GM19025 (cell line): ENCODE measurements around the gene XIST.
"Not testable (repeated sequence)": the region's sequence is repeated elsewhere in the genome, so short reads cannot be mapped to it uniquely, and the experiment has no call there.

Experiments used
- ATAC-seq: cut with Tn5 transposase; IDR thresholded peaks from one replicate; pipeline ENCODE4 v1.9.1; 2021; ENCODE audit warnings: mild to moderate bottlenecking, low read depth, moderate library complexity; ENCODE audit not compliant: unreplicated experiment

Gene XIST

DNA sequence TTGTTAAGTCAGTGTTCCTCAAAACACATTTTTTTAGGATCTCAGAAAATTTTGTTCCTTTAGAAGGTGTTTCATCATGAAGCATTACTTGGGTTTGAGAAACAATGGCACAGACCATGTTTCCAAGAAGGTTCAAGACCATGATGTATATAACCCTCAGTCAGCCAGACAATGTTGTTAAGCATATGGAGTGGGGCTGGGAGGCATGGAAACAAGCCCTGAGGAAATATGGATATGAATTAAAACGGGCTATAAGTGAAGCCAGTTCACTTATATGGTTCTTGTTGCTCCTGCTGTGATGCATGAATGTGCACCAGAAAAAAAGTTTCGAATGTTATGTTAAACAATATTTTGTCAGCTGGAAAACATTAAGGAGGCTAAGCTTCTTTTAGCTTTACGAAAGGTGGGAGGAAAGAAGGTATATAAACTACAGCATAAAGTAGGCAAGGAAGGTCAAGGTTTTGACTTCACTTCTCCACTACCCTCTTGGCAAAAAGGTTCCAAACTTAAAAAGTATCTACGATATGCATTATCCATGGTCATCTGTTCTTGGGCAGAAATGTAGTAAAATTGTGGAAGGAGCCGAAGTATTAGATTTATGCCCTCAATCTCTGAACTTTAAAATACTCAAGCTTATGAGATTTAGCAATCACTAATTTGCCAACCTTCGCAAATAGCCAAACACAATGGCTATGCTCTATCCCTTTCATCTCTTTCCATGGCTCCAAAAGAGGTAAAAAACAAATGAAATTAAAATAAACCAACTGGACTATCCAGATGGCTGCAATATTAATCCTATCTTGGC lies 12.2 kb downstream of the XIST start:
- no peak for ATAC-seq

DNA sequence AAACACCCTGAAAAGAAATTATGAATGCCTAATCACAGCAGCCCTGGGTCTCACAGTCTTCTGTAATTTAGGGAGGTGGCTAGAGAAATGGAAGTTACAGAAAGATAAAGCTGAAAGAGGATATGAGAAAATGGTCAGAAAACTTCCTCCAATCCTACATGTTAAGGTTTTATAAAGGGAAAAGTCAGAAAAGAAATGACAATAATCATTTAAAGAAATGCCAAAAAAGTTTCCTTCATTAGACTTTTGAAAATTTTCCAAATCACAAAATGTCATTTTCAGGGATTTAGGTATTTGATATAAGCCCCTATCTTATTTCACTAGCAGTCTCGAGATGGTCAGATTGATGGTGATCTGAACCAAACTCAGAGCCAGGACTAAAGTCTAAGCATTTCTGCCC lies 13.4 kb downstream of the XIST start:
- ATAC-seq, result no peak

DNA sequence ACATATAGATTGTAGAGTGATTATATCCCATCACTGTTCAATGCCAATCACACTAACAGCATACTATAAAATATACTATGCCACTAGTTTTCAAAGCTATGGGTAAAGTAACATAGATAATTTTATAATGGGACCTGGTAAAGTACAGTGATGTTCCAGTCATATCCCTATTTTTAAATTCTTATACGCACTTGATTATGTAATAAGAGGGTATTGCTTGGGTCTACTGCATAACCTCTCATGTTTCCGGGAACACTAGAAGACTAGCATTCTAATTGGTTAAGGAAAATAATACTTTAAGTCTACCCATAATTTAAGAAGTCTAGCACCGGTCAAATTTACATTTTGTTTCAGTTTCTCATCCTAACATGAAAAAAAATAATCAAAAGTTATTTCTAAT lies 14.4 kb downstream of the XIST start:
- no peak for ATAC-seq

DNA sequence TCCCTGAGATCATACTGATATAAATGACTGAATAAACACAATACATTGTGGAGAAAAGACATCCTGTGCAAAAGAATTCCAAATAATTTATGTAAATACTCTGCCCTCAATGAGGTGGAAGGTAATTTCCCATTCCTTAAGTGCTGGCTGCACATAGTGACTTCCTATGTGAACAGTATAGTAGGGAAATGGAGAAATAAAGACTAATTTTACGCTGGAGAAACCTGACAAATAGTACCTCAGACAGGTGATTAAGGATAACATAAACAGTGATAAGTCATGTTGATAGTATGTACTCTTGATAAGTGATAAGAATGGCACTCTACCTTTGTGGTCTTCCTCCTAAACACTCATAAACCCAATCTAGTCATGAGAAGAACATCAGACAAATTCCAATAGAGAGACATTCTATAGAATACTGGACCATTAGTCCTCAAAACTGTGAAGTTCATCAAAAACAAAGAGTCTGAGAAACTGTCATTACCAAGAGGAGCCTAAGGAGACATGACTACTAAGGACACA lies 15.5 kb downstream of the XIST start:
- no peak for ATAC-seq

DNA sequence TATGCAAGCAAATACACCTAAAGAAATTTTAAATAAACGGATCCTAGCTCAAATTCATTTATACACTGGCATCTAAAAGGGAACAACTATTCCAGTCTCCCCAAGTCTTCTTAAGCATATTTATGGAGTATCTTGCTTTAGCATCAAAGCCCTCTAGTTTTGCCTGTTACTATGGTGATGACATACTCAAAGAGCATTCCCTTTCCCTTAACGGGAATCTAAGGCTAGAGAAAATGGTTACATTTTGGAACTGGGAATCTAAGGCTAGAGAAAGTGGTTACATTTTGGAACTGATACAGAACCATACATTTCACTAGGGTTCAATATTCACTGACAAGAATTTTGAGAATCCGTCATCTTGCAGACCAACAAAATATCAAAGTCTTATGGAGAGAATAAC lies 18.3 kb downstream of the XIST start:
- ATAC-seq, result no peak

DNA sequence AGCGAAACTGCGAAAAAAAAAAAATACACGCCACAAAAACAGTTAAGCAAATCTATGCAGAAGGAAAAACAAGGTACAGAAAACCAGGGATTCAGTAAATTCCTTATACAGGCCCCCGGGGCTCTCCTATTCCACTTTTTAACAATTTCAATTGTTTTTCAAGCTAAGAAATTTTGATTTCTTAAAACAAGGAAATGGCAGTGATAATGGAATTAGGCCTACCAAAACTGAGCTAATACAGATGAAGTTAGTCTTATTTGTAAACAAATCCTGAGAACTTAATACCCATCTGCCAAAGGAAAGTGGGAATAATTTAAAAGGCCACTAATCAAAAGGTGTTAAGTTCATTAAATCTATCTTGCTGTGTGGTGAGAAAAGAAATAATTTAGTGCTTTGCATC lies 20.2 kb downstream of the XIST start:
- no peak for ATAC-seq

DNA sequence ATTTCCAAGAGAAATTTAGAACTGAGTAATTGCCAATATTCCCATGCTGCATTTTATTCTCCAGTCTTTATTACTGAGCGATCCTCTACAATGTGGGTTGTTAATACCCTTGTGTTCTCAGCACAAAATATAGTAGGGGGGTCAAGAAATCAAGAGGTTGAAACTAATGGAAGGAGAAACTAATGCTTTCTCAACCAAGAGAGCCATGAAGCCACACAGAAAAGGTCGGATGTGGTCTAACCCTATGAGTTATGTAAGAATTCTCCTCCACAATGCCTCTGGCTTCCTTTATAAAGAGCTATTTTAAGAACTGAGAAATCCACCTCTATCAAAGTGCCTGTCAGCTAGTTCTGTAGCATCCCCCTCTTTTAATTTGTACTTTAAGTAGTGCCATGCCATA lies 21.0 kb downstream of the XIST start:
- no peak for ATAC-seq

DNA sequence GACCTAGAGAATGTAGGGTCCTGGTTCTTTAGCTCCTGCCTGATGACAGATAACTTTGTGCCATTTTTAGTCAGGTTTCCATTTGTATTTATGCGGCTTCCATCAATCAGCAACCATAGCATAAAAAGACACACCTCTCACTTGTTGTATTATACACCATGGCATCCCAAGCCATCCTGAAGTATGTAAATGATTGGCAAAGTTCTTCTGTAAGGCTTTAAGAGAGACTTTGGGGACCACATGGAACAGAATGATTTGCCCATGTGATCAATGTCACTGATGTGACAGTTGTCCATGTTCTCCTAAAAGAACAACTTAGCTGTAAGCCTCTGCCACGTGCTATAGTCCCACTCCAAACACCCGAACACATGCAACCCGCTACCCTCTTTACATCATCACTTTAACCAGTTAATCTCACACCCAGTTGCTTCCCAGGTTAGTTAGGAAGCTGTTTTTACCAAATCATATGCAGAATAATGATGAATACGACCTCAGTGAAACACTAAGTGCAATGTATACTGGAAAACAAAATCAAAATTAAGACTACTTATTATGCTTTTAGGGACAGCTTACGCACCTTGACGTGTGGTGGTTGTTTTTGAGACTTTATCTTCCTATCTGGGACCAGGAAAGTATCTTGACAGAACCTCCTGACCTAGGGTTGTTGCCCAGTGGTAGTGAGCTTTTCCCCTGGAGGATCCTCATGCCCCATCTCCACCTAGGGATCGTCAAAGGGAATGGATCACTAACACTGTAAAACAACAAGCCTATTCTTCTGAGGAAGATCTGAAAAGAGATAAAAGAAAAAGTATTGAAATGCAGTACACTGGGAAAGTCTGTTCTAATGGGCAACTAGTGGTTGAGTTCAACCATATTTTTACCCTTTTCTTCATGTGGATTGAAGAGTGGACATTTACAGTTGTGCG lies 21.8 kb downstream of the XIST start:
- no peak for ATAC-seq

DNA sequence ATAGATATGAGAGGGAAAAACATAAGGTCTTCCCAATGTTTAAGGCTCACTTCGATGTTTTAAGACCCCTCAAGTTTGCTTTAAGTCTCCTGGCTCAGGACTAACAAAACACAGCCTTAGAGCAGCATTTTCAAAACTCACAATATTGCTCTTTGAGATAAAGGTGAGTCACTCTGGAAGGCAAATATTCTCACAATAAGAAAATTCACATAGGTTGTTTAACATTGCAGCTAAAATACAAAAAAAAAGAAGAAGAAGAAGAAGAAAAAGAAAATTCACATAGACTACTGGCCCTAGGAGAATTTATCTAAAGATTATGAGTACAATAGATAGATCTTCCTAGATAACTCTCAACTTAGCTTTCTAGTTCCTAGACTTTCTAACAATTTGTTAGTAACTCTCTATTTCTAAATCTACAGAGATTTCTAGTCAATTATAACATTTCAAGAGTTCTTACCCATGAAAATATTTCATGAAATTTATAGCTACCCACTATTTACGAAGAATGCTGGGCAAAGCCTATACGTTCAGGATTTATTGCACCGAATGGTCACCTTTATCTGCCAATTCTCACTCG lies 22.5 kb downstream of the XIST start:
- no peak for ATAC-seq

DNA sequence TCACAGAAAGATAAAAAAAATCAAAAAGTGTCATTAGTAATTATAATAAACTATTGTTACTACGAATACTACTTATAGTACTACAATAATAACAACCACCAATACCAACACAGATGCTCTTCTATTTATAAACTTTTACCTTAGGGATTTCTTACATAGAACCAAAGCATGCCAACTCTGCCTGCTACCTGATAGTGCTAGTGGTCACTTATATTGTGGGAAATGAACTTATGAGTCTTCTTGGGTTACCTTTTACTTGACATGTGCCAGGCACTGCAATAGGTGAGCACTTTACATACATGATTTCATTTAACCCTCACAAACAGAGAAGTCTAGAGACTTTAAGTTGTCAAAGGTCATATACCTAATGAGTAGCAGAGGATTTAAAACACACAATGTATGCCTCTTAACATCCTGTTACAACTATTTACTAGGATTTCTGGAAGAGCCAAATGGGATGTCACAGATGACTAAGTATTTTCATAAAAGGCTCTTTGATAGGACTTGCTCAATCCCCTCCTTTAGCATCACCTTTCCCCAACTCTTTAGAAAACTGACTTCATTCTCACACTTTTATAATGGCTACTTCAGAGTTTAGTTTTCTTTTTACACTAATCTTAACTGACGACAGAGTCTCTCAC lies 24.3 kb downstream of the XIST start:
- no peak for ATAC-seq

DNA sequence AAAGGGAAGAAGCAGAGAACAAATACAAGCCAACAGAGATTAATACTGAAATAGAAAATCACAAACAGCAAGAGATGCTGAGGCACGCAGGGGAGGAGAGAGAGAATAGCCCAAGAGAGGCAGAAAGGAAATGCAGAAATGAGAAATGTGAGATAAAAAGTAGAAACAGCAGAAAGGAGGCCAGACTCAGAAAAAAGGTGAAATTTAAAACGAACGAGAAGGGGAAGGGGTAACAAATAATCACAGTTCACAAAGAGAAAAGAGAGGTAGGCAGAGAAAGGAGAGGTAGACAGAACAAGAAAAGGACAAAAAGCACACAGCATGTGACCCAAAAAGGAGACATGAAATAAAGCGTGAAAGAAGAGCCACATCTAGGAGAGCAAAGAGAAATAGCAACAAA lies 25.1 kb downstream of the XIST start:
- ATAC-seq, result no peak

DNA sequence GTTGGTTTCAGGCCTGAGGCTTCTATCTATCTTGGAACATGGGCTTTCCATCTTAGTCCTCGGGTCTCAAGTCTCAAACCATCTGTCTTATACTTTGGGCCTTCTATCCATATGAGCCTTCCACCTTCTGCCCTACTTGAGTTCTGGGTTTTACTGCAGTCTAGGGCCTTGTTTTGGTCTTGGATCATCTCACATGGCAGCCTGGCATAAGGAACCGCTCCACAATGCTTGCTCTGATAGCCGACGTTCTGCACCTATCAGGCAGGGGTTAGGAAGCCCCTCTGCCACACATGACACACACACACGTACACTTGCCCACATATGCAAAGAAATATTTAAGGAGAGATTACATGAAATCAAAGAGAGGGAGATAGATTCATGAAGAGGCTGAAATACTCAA lies 25.5 kb downstream of the XIST start:
- no peak for ATAC-seq

DNA sequence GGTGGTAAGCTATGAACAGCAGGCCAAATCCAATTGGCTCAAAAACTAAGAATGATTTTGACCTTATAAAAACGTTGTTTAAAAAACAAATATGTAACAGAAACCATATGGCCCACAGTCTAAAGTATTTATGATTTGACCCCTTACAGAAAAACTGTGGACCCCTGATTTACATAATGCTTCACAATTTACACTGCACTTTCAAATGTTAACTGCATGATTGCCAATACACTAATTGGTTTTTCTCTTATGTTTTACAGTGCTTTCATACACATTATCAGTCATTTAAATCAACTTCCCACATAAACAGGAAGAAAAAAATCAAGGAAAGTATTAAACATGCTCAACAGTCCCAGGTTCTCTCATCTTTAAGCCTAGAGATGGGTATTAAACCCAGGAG lies 26.9 kb downstream of the XIST start:
- no peak for ATAC-seq

DNA sequence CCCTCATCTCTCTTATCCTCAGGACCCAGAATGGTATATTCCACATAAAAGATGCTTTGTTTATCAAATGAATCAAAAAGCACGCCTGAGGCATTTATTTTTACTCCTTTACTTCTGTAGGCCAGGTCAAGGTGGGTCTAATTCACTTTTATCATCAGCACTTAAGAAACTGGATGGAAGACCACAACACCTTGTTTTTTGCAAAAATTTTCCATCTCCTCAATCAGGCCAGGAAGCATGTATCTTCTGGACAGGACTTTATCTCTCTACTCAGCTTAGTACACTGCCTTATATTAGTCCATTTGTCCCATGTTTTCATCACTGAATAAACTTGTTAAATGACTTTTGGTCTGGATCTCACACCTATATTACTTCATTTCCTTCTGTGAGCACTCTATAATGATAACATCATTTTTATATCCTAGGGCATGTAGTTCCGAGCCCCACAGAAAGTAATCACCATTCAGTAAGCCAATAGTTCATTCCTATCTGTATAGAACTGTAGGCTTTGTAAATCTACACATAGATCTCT lies 29.0 kb downstream of the XIST start:
- ATAC-seq, result no peak

DNA sequence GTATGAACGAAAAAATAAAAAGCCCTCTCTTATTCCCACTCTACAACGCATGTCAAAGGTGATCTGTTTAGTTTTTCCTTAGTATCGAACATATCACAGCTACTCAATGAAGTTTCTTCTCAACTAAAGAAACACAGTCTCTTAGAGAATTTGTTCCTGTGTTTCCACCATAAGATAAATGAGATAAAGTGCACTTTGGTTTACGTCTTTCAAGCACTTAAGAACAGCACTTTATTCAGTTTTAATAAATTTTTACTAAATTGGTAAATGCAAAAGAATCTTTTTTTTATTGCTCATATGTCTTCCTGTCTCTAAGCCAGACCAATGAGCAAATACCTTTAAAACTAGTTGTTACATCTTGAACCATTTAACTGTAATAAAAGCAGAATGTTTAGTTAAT lies 29.7 kb downstream of the XIST start:
- no peak for ATAC-seq

DNA sequence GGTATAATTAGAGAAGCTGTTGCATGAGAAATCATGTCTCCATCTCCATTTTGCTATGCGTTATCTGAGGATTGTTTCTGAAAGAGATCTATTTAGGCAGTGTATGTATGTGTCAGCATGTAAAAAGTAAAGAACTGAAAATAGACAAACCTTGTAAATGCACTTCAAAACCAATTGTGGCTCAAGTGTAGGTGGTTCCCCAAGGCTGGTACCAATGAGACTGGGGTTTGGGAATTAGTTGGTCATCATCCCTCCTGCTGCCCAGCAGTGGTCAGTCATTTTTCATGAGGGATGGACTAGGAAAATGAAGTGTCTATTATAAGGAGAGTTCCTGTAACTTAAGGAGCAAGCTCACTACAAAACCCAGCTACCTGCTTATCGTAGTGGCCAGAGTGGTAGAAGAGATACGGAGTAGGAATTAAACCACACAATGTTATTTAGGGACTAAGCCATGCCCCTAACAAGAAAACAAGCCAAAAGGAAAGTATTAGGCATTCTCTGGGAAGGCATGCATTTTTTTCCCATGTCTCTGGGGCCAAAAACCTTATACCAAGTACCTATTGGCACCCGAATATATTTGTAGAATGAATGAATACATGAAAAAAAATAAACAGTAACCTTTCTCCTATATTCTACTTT lies 30.5 kb downstream of the XIST start:
- no peak for ATAC-seq

DNA sequence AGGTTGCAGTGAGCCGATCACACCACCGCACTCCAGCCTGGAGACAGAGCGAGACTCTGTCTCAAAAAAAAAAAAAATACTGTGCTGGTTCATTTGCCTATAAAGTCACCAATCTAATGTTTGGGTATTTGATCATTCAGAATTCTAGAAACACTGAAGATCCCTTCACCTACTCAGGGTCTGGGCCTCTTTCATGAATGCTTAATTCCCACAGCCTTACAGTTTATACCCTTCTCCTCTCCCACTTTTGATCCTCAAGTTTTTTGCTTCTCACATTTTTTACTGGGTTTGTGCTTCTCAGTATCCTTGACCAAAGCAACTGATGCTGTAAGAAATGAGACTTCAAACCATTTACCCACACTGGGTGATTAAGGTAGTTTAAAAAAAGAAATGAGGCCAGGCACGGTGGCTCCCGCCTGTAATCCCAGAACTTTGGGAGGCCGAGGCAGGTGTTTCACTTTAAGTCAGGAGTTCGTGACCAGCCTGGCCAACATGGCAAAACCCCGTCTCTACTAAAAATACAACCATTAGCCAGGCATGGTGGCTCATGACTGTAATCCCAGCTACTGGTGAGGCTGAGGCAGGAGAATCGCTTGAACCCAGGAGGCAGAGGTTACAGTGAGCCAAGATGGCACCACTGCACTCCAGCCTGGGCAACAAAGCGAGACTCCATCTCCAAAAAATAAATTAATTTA lies 32.5 kb downstream of the XIST start:
- not testable (repeated sequence) for ATAC-seq

DNA sequence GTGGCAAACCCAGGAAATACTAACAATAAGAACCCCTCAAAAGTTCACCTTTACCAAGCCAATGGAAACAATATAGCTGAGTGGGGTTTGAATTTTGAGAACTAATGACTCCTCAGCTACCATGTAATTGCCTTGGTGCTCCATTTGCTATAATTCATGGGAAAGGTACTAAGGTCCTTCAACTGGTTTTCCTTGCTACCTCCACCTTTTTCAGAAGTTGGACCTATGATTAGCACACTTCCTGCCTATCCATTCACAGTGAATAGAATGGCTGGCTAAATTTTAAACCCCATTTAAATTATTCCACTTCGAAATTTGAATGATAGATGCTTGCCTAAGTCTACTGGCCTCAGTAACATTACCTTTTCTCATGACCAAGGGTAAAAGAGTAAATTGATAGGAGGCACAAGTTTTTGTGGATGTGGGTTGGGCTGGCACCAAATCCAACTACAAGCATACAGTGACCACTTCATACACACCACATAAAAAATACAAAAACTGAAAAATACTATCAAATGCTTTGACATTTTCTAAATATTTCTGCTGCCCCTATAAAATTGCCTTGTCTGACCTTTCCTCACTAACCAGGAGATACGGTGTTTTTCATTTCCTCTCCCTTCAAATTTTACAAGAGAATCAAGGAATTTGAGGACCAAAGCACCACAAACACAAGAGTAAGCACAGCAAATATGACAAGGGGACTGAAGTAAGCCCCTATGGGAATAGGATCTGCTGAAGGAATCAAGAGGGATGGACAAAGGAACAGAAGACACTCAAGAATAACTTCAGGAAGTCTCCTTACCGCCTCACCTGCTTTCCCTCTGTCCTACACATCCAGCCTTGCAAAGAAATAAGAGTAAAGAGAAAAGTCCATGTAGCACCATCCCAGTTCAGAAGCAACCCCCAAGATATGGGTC lies 34.1 kb downstream of the XIST start:
- ATAC-seq, result no peak
